Choroid plexus epithelial cell (primary cell): ENCODE measurements around the gene DSG3.

Source experiments
- DNase-seq: peaks from one replicate; pipeline ENCODE4 v3.0.0-alpha.2; 2010; ENCODE audit warnings: low read depth
- H3K4me3 ChIP-seq: 2 replicates; pipeline ENCODE4 v1.5.1; 2011; ENCODE audit warnings: low read depth, mild to moderate bottlenecking, control low read depth, low read length, moderate library complexity
- TF ChIP-seq, protein P1 (sequence below): conservative IDR thresholded peaks from 2 replicates; pipeline ENCODE4 v1.5.1; 2011; ENCODE audit warnings: low read depth, mild to moderate bottlenecking, control low read depth, inconsistent platforms, low read length, moderate library complexity

The DSG3 gene

DNA sequence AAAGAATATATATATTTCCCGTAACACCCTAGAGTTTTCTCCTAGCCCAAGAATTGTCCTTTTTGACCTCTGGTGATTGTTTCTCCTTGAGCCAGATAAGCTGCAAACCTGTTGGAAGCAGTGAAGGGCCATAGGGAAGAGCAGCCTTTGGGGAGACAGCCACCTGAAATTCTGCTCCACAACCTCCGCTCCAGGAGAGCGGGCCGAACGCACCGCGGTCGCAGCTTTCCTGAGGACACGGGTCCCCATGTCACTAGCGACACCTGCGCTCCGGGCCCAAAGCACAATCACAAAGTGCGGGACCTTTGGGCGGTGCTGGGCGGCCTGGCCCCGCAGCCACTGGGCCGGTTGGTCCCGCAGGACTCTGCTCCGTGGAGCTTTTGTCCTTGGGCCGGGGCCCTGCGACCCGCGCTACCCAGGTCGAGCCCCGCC lies 49.9 kb downstream of the DSG3 start:
- no peak for DNase-seq
- peak overlapping the region; percentile 81 for H3K4me3 ChIP-seq
- TF ChIP-seq, protein P1, sequence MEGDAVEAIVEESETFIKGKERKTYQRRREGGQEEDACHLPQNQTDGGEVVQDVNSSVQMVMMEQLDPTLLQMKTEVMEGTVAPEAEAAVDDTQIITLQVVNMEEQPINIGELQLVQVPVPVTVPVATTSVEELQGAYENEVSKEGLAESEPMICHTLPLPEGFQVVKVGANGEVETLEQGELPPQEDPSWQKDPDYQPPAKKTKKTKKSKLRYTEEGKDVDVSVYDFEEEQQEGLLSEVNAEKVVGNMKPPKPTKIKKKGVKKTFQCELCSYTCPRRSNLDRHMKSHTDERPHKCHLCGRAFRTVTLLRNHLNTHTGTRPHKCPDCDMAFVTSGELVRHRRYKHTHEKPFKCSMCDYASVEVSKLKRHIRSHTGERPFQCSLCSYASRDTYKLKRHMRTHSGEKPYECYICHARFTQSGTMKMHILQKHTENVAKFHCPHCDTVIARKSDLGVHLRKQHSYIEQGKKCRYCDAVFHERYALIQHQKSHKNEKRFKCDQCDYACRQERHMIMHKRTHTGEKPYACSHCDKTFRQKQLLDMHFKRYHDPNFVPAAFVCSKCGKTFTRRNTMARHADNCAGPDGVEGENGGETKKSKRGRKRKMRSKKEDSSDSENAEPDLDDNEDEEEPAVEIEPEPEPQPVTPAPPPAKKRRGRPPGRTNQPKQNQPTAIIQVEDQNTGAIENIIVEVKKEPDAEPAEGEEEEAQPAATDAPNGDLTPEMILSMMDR, result no peak

DNA sequence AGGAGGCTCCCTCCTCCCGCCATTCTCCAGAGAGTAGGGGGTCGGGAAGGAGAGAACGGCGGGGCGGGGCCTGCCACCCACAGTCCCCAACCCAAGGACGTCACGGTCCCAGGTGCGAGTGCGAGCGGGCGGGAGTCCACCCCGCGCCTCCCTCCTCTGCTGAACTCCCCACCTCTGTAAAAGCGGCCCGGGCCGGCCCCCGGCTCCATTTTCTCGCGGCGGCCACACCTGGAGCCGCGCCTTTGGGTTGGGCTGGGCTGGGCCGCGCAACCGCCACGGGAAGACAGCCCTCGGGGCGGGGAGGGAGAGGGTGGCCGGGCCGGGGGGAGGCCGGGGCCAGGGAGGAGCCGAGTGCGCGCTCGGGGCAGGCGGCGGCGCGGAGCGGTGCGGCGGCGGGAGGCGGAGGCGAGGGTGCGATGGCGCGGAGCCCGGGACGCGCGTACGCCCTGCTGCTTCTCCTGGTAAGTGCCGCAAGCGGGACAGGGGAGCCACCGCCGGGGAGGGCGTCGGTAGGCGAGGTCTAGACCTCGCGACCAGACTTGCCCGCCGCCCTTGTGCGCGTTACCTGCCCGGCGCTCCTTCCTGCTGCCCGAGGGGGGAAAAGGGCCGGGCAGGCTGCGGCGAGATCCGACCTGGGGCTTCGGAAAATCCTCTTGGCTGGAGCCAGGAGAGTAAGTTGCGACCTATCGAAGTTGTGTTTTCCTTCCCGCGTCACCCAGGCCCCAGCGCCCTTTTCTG lies 50.5 kb downstream of the DSG3 start, which contains the start of gene DSG2:
Gene DSG2 (plus strand): TSS at position 342 of the 738 bp plus-strand sequence. CDS start 75 bp downstream, at position 417.
- H3K4me3 ChIP-seq, result peak within 1 kb of the TSS; percentile 81
- TF ChIP-seq, protein P1, result no peak
- peak; percentile 29 for DNase-seq

DNA sequence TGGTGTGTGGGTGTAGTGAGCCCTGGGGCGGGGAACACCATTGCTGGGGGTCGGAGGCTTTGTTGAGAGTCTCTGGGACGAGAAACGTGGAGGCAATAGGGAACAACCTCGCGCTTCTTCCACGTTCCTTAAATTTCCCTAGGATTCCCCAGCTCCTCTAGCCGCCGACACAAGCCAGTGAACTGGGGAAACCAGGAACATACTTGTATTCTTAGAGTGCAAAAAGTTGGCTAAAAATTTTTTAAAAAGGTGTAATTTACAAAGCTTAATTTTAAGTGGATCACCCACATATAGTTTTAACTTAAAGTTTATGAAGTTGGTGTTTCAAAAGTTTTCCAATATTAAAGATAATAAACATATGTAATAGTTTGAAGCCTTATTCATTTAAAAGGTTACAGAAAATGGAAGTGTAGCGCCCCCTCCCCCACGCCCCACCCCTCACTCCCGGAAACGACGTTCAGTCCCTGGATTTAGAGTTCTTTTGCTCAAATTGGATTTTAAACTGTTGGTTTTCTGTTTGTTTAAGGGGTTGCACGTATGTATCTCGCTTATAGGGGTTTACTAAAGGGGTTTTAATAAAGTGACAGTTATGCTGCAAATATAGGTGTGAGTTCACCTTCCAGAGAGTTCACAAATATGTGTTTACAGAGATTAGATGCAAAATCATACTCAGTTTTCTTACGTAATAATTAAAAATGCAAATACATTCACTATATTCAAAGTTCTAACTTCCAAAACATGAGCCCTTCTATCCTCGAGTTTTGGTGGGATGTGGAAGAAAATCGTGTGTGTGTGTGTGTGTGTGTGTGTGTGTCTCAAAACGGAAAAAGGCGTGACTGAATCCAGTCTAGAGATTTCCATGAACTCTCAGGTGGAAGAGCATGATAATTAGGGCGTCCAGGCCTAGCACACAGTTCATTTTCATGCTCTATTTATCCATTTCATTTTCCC lies 51.3 kb downstream of the DSG3 start:
- DNase-seq, result no peak
- TF ChIP-seq, protein P1, result no peak
- H3K4me3 ChIP-seq, result peak overlapping the region; percentile 81

DNA sequence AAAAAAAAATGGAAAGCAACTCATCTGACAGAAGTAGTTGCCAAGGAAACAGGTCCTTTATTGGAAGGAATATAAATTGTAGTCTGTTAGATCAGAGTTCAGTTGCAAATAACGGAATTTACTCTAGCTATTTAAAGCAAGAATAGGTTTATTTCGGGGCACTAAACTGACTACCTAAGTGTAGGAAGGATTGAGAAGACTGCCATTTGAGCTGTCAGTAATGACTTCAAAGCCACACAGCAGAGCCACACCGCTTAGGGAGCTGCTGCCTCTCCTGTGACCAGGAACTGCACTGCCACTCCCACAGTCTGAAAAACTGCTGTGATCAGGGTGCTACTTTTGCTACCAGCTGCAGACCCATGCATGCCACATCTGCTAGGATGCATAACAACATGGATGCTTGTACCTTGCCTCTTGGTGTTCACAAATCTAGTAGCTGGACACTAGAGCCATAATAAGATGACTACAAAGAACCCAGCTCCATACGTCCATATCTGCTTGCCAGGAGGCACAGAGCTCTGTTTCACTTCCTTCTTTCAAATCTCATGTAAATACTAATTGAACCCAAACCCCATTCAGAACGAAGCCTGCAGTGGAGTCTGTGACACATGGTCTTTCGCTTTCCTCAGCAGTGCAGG lies 52.6 kb downstream of the DSG3 start:
- TF ChIP-seq, protein P1, result no peak
- H3K4me3 ChIP-seq, result no peak overlapping the region
- no peak for DNase-seq

DNA sequence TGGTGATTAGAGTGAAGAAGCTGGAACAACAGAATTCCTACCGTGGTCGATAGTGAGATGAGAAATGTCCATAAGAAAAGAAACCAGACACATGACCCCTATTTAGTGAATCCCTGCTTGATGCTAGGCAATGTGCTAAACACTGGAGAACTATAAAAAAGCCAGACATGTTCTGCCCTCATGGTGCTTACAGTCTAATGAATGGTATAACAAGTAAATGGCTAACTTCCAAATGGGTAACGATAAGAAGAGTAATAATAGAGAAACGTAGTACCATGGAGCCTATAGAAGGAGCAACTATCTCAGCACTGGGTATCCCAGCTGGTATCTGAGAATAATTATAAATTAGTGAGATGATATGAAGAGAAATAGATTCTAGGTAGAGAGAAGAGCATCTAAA lies 55.5 kb downstream of the DSG3 start:
- no peak overlapping the region for H3K4me3 ChIP-seq
- no peak for DNase-seq
- TF ChIP-seq, protein P1, result no peak

DNA sequence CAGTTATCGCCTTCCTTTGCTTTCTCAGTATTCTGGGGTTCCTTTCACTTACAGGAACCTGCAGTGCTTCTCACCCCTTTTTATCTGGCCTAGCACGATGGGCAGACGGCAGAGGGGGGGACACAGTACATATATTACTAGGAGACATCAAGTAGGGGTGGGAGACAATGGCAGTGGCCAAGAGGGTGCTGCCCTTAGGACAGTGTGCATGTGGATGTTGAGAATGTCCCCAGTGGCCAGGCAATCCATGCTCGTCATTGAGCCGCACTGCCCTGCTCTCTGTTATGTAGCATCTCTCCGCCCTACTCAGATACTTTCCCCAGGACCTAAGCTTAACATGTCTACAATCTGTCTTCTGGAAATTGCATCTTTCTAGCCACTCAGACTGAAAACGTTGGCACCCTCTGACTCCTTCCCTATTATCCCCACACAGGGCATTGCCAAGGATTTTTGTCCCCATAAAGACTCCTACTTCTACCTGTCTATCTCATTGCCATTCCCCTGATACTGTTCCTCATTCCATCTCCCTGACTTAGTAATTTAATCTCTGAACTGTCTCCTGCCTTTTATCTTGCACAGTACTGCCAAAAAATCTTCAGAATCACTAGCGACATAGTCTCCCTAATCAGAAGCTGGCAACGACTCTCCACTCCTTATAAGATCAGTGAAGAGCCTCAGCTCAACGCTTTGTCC lies 57.1 kb downstream of the DSG3 start:
- TF ChIP-seq, protein P1, result no peak
- H3K4me3 ChIP-seq, result no peak overlapping the region
- DNase-seq, result no peak
